Body of pancreas (tissue), 4 donors: ENCODE data around the gene SPATA4. TPM values are rescaled to one million over a fixed set of nuclear protein-coding genes. Genes with fewer than 3 reads are reported as not detected.
A peak's percentile ranks its signal among the peaks of the same experiment; 100 is the strongest.

Source experiments
- ATAC-seq: fragments of 150-250 bp; one replicate; pipeline ENCODE4 v1.9.1; 2016
- DNase-seq, 4 donors: peaks; one replicate each; pipeline ENCODE4 v3.0.0-alpha.2; 2019
- H3K27ac ChIP-seq, 4 donors: fragments of 200-600 bp; sonication (generic); 1 replicate in 3 of 4; 2 replicates in 1 of 4; pipeline versions ENCODE4 v1.5.1 to v1.6.1; 2016 to 2019; ENCODE audit warnings: mild to moderate bottlenecking in 1 of 4, mixed read lengths in 1 of 4, moderate library complexity in 1 of 4
- H3K27me3 ChIP-seq, 2 donors: fragments of 200-600 bp; sonication (generic); one replicate each; pipeline ENCODE4 v1.6.0; 2016; ENCODE audit warnings: mild to moderate bottlenecking in 1 of 2
- H3K36me3 ChIP-seq, 2 donors: fragments of 200-600 bp; sonication (generic); replicated peaks in 1 of 2; 2 replicates each; pipeline ENCODE4 v1.5.1; 2016; ENCODE audit warnings: low read depth in 2 of 2; ENCODE audit not compliant: insufficient read depth in 1 of 2
- H3K4me1 ChIP-seq: fragments of 200-600 bp; sonication (generic); one replicate; pipeline ENCODE4 v1.6.0; 2016
- H3K4me3 ChIP-seq, 2 donors: fragments of 200-600 bp; sonication (generic); 1 replicate in 1 of 2; 2 replicates in 1 of 2; pipeline ENCODE4 v1.5.1; 2016 to 2019
- H3K9me3 ChIP-seq, 3 donors: fragments of 200-600 bp; sonication (generic); 1 replicate in 2 of 3; 2 replicates in 1 of 3; pipeline ENCODE4 v1.5.1; 2016
- CTCF ChIP-seq, 7 experiments: fragments of 450-650 bp in 4 of 7; fragments of 200-600 bp in 3 of 7; sonication (generic) in 3 of 7; IDR thresholded peaks; one replicate each; pipeline ENCODE4 v1.5.1; 2016 to 2019; ENCODE audit warnings: antibody characterized with exemption in 7 of 7
- POLR2A ChIP-seq, 3 donors: fragments of 450-650 bp; IDR thresholded peaks; one replicate each; pipeline ENCODE4 v1.6.1; 2016; ENCODE audit warnings: antibody characterized with exemption in 3 of 3, mild to moderate bottlenecking in 2 of 3
- WGBS, 2 donors: methylation state at CpG; one replicate each; pipeline ENCODE4 v1.1.5; 2017; 5-methylcytosine and 5-hydroxymethylcytosine counted together
- intact Hi-C: fragments of 100-400 bp; cut with DNase I; formaldehyde crosslinking; loops from one replicate; pipeline ENCODE4 v1.15.1; 2023
- total RNA-seq, 2 donors: library from RNA; depleted of rRNA; stranded (reverse); fragments of >200 nt; gene quantifications; one replicate each; pipeline ENCODE4 v1.1.0, GENCODE V29; 2016

Gene SPATA4
- not detected for total RNA-seq

GRCh38 chr4:176195184-176195978, at the start of gene SPATA4:
SPATA4 (minus strand) TSS chr4:176195585; CDS start chr4:176195562, 23 bp downstream.
- TF ChIP-seq CTCF (IDR thresholded peaks at IDR 0.05), result no peak
- peak in 2 of 3 donors; percentile 52 to 67 for TF ChIP-seq POLR2A (IDR thresholded peaks at IDR 0.05)
- Histone ChIP-seq H3K36me3 (no peaks in the 10 kb centered on the region), H3K27me3 (no peaks in the 10 kb centered on the region), H3K4me1 (peaks cover 4% of the 10 kb centered on the region), H3K27ac (peak within 1 kb of the TSS; percentile 7 to 78 (median 63)), H3K9me3 (no peaks in the 10 kb centered on the region), H3K4me3 (peak within 1 kb of the TSS; percentile 41 to 79)
- intact Hi-C loops, result no loop called here
- WGBS, 2 donors, result 0 to 1% methylated on average over 36 to 45 of the region's 45 CpGs
- DNase-seq, result peak; percentile 93 to 96 (median 94)
- ATAC-seq, result peak; percentile 100

- TF ChIP-seq CTCF (IDR thresholded peaks at IDR 0.05), result no peak
- no peak for TF ChIP-seq POLR2A (IDR thresholded peaks at IDR 0.05)
- Histone ChIP-seq H3K4me1 (no peaks in the 10 kb centered on the region), H3K4me3 (no peak overlapping the region), H3K9me3 (no peaks in the 10 kb centered on the region), H3K27ac (no peak overlapping the region), H3K36me3 (no peaks in the 10 kb centered on the region), H3K27me3 (no peaks in the 10 kb centered on the region)
- intact Hi-C loops, result no loop called here
- ATAC-seq (no peak), DNase-seq (no peak)
- 79 to 88% methylated on average over 1 of the region's 1 CpG for WGBS, 2 donors
Measured at GRCh38 chr4:176242764-176243347, 47.5 kb upstream of the SPATA4 start.

- no peak overlapping the region for H3K4me3 ChIP-seq
- no peaks in the 10 kb centered on the region for H3K9me3 ChIP-seq
- 80 to 83% methylated on average over 8 of the region's 8 CpGs for WGBS, 2 donors
- ATAC-seq (no peak), DNase-seq (no peak)
- no peaks in the 10 kb centered on the region for H3K27me3 ChIP-seq
- intact Hi-C loops, result no loop called here
- no peak overlapping the region for H3K27ac ChIP-seq
- TF ChIP-seq POLR2A (IDR thresholded peaks at IDR 0.05) (no peak), CTCF (IDR thresholded peaks at IDR 0.05) (no peak)
- no peaks in the 10 kb centered on the region for H3K4me1 ChIP-seq
- no peaks in the 10 kb centered on the region for H3K36me3 ChIP-seq
Measured at GRCh38 chr4:176241703-176242102, 46.3 kb upstream of the SPATA4 start.

GRCh38 chr4:176238826-176239225, 43.4 kb upstream of the SPATA4 start:
- Histone ChIP-seq H3K4me3 (no peak overlapping the region), H3K9me3 (no peaks in the 10 kb centered on the region), H3K36me3 (no peaks in the 10 kb centered on the region), H3K27me3 (no peaks in the 10 kb centered on the region), H3K4me1 (no peaks in the 10 kb centered on the region), H3K27ac (no peak overlapping the region)
- intact Hi-C loops, result no loop called here
- ATAC-seq (no peak), DNase-seq (no peak)
- 59 to 60% methylated on average over 4 of the region's 4 CpGs for WGBS, 2 donors
- TF ChIP-seq POLR2A (IDR thresholded peaks at IDR 0.05), result no peak
- no peak for TF ChIP-seq CTCF (IDR thresholded peaks at IDR 0.05)
